DMS53 treated with DMSO at 0.1 percent for 48 hours (cell line): Measurements from ENCODE around the gene TRMT44.

ENCODE experiments used
- DNase-seq: peaks from one replicate; lab custom pipeline; 2025; ENCODE audit not compliant: unreplicated experiment; lab: John Stamatoyannopoulos, UW

TRMT44 gene

GRCh38 chr4:8440492-8441311 lies at the start of gene TRMT44, which contains the start of gene ACOX3:
TSS of gene TRMT44 (plus strand) at chr4:8440777. CDS start at chr4:8440823, 46 bp downstream.
TSS of gene ACOX3 (minus strand) at chr4:8440723. CDS start at chr4:8416521, 24,202 bp downstream.
- peak; percentile 77 for DNase-seq

- DNase-seq, result no peak
Observed at GRCh38 chr4:8391071-8391470, 49.5 kb upstream of the TRMT44 start.

- peak; percentile 68 for DNase-seq
Observed at GRCh38 chr4:8391972-8392371, 48.6 kb upstream of the TRMT44 start.

- DNase-seq, result no peak
Observed at GRCh38 chr4:8392591-8393190, 47.9 kb upstream of the TRMT44 start.

GRCh38 chr4:8393593-8394038 lies 47.0 kb upstream of the TRMT44 start:
- DNase-seq, result peak; percentile 57

GRCh38 chr4:8394061-8394519 lies 46.5 kb upstream of the TRMT44 start:
- DNase-seq, result peak; percentile 34

GRCh38 chr4:8394806-8395205 lies 45.8 kb upstream of the TRMT44 start:
- DNase-seq, result no peak

- DNase-seq, result no peak
Observed at GRCh38 chr4:8395504-8396296, 44.9 kb upstream of the TRMT44 start.

- DNase-seq, result no peak
Observed at GRCh38 chr4:8396762-8397406, 43.7 kb upstream of the TRMT44 start.

GRCh38 chr4:8398347-8398746 lies 42.2 kb upstream of the TRMT44 start:
- DNase-seq, result no peak

- DNase-seq, result no peak
Observed at GRCh38 chr4:8399298-8399697, 41.3 kb upstream of the TRMT44 start.

- DNase-seq, result no peak
Observed at GRCh38 chr4:8400632-8401325, 39.8 kb upstream of the TRMT44 start.

GRCh38 chr4:8401665-8402064 lies 38.9 kb upstream of the TRMT44 start:
- DNase-seq, result no peak

- DNase-seq, result no peak
Observed at GRCh38 chr4:8402181-8402597, 38.4 kb upstream of the TRMT44 start.

GRCh38 chr4:8402640-8403039 lies 37.9 kb upstream of the TRMT44 start:
- no peak for DNase-seq

- peak; percentile 75 for DNase-seq
Observed at GRCh38 chr4:8403173-8403753, 37.3 kb upstream of the TRMT44 start.

- DNase-seq, result no peak
Observed at GRCh38 chr4:8403976-8404375, 36.6 kb upstream of the TRMT44 start.

GRCh38 chr4:8404791-8405515 lies 35.6 kb upstream of the TRMT44 start:
- no peak for DNase-seq

- DNase-seq, result no peak
Observed at GRCh38 chr4:8405516-8405875, 35.1 kb upstream of the TRMT44 start.
